Glomerular endothelial cell (primary cell): ENCODE data around the gene SEMA3B. TPM values are rescaled to one million over a fixed set of nuclear protein-coding genes. Genes with fewer than 3 reads are reported as not detected.

Experiments used
- DNase-seq: peaks from one replicate; pipeline ENCODE4 v3.0.0-alpha.2; 2011; ENCODE audit warnings: low read depth, low spot score; ENCODE audit errors: extremely low read depth
- total RNA-seq: library from RNA; depleted of rRNA; stranded (reverse); fragments of >200 nt; gene quantifications from 2 replicates; pipeline ENCODE4 v1.2.3, GENCODE V29; 2015

SEMA3B gene
- total RNA-seq, 1 donor from 2014 or later = 2.2 TPM

GRCh38 chr3:50292159-50293078 is 23.5 kb downstream of the SEMA3B start, which contains the start of gene IFRD2:
Gene IFRD2, minus strand, starts transcription at chr3:50292429. Its CDS starts 155 bp downstream, at chr3:50292274.
- DNase-seq = peak; percentile 70

- no peak for DNase-seq
These were observed 24.3 kb downstream of the SEMA3B start for GRCh38 chr3:50293079-50293801.

GRCh38 chr3:50294089-50294488 is 25.1 kb downstream of the SEMA3B start:
- DNase-seq = no peak

- DNase-seq = no peak
These were observed 25.8 kb downstream of the SEMA3B start for GRCh38 chr3:50294492-50295403.

GRCh38 chr3:50295553-50296431 is 26.8 kb downstream of the SEMA3B start:
- DNase-seq = no peak

GRCh38 chr3:50296721-50297383 is 27.9 kb downstream of the SEMA3B start:
- no peak for DNase-seq

- no peak for DNase-seq
These were observed 28.4 kb downstream of the SEMA3B start for GRCh38 chr3:50297384-50297775.

- no peak for DNase-seq
These were observed 29.2 kb downstream of the SEMA3B start for GRCh38 chr3:50297896-50298725.

- DNase-seq = peak; percentile 94
These were observed 30.1 kb downstream of the SEMA3B start, which contains the start of the genes HYAL3 and NAA80 for GRCh38 chr3:50298836-50299637. Gene HYAL3, minus strand, starts transcription at chr3:50299405. Its CDS starts 3,803 bp downstream, at chr3:50295602. Gene NAA80, minus strand, starts transcription at chr3:50299405. Its CDS starts 1,942 bp downstream, at chr3:50297463.

- DNase-seq = no peak
These were observed 30.6 kb downstream of the SEMA3B start for GRCh38 chr3:50299638-50299928.

- DNase-seq = no peak
These were observed 31.2 kb downstream of the SEMA3B start for GRCh38 chr3:50299929-50300680.

- DNase-seq = no peak
These were observed 31.8 kb downstream of the SEMA3B start for GRCh38 chr3:50300681-50301254.

- DNase-seq = no peak
These were observed 33.4 kb downstream of the SEMA3B start for GRCh38 chr3:50302095-50303012.

GRCh38 chr3:50303013-50303815 is 34.3 kb downstream of the SEMA3B start, which contains the start of gene HYAL1:
Gene HYAL1, minus strand, starts transcription at chr3:50303574. Its CDS starts 618 bp downstream, at chr3:50302956.
- DNase-seq = no peak
